Loucy (cell line): Measurements from ENCODE around the gene IL3RA.

ENCODE experiments used
- H2AFZ ChIP-seq: fragments of 200-600 bp; sonication (generic); 2 replicates; pipeline ENCODE4 v1.6.0; 2016; ENCODE audit warnings: antibody characterized with exemption, mild to moderate bottlenecking, low read length, moderate library complexity
- H3F3A ChIP-seq: fragments of 200-600 bp; 2 replicates; pipeline ENCODE4 v1.6.0; 2016; ENCODE audit warnings: antibody characterized with exemption, low read depth, mild to moderate bottlenecking
- H3K27me3 ChIP-seq: fragments of 200-600 bp; sonication (generic); 2 replicates; pipeline ENCODE4 v1.6.1; 2014; ENCODE audit warnings: low read length, mild to moderate bottlenecking; ENCODE audit not compliant: insufficient read depth, poor library complexity, severe bottlenecking
- H3K36me3 ChIP-seq: fragments of 200-600 bp; sonication (generic); 2 replicates; pipeline ENCODE4 v1.6.1; 2016; ENCODE audit warnings: low read length; ENCODE audit not compliant: insufficient read depth
- H3K4me1 ChIP-seq: fragments of 200-600 bp; sonication (generic); 2 replicates; pipeline ENCODE4 v1.5.1; 2014; ENCODE audit warnings: low read length, mild to moderate bottlenecking; ENCODE audit not compliant: insufficient read depth, poor library complexity, severe bottlenecking
- H3K4me2 ChIP-seq: fragments of 200-600 bp; sonication (generic); 2 replicates; pipeline ENCODE4 v1.6.0; 2014; ENCODE audit warnings: antibody characterized with exemption, low read length, low read depth, mild to moderate bottlenecking; ENCODE audit not compliant: poor library complexity, severe bottlenecking
- H3K4me3 ChIP-seq: fragments of 200-600 bp; sonication (generic); 2 replicates; pipeline ENCODE4 v1.5.1; 2014; ENCODE audit warnings: low read length, mild to moderate bottlenecking, mixed read lengths; ENCODE audit not compliant: poor library complexity, severe bottlenecking
- H3K79me2 ChIP-seq: fragments of 200-600 bp; sonication (generic); 2 replicates; pipeline ENCODE4 v1.6.1; 2014; ENCODE audit warnings: low read length; ENCODE audit not compliant: insufficient read depth
- H3K9ac ChIP-seq: fragments of 200-600 bp; sonication (generic); 2 replicates; pipeline ENCODE4 v1.6.0; 2014; ENCODE audit warnings: mild to moderate bottlenecking, low read depth, low read length, moderate library complexity; ENCODE audit not compliant: poor library complexity, severe bottlenecking
- H3K9me2 ChIP-seq: fragments of 200-600 bp; sonication (generic); replicated peaks from 2 replicates; pipeline ENCODE4 v1.6.1; 2016; ENCODE audit warnings: low read depth, low read length, mixed read lengths
- H3K9me3 ChIP-seq: fragments of 200-600 bp; sonication (generic); 2 replicates; pipeline ENCODE4 v1.6.1; 2014; ENCODE audit warnings: mild to moderate bottlenecking, antibody characterized with exemption, low read length, low read depth; ENCODE audit not compliant: insufficient read depth
- H4K20me1 ChIP-seq: fragments of 200-600 bp; sonication (generic); 2 replicates; pipeline ENCODE4 v1.6.0; 2014; ENCODE audit warnings: antibody characterized with exemption, low read length, mild to moderate bottlenecking; ENCODE audit not compliant: insufficient read depth, poor library complexity, severe bottlenecking
- EZH2phosphoT487 ChIP-seq: fragments of 200-600 bp; IDR thresholded peaks from 2 replicates; pipeline ENCODE4 v1.6.1; 2018; ENCODE audit warnings: antibody characterized with exemption, mild to moderate bottlenecking, moderate library complexity, borderline replicate concordance
- TF ChIP-seq, protein P1 (sequence below): fragments of 200-600 bp; sonication (generic); conservative IDR thresholded peaks from 2 replicates; pipeline ENCODE4 v1.5.1; 2014; ENCODE audit warnings: mild to moderate bottlenecking, antibody characterized with exemption, low read length

Gene IL3RA

DNA sequence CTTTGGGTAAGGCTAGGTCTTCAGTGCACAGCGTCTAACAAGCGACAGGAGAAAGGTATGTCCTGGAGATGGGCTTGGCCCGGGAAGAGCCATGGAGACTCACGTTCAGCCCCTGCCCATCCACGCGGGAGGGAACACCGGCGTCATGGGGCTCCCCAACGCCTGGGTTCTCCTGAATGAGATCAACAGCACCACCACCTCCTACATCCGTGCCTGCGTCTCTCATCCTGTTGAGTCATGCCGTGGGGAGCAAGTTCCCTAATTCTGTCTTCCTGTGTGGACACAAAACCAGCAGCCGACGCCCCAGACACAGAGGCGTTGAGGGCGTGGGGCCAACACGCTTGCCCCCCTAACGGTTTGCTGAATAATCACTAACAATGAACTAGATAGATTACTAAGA, 20.1 kb upstream of the IL3RA start:
- Histone ChIP-seq H3K36me3 (no peaks in the 10 kb centered on the region), H3K9ac (no peak overlapping the region), H3F3A (no peaks in the 10 kb centered on the region), H3K4me1 (no peaks in the 10 kb centered on the region), H3K4me2 (no peak overlapping the region), H3K9me3 (no peaks in the 10 kb centered on the region), H3K79me2 (no peaks in the 10 kb centered on the region), H4K20me1 (no peaks in the 10 kb centered on the region), H3K9me2 (no peaks in the 10 kb centered on the region), H3K4me3 (no peak overlapping the region), H3K27me3 (no peaks in the 10 kb centered on the region), H2AFZ (no peak overlapping the region)
- TF ChIP-seq, protein P1, sequence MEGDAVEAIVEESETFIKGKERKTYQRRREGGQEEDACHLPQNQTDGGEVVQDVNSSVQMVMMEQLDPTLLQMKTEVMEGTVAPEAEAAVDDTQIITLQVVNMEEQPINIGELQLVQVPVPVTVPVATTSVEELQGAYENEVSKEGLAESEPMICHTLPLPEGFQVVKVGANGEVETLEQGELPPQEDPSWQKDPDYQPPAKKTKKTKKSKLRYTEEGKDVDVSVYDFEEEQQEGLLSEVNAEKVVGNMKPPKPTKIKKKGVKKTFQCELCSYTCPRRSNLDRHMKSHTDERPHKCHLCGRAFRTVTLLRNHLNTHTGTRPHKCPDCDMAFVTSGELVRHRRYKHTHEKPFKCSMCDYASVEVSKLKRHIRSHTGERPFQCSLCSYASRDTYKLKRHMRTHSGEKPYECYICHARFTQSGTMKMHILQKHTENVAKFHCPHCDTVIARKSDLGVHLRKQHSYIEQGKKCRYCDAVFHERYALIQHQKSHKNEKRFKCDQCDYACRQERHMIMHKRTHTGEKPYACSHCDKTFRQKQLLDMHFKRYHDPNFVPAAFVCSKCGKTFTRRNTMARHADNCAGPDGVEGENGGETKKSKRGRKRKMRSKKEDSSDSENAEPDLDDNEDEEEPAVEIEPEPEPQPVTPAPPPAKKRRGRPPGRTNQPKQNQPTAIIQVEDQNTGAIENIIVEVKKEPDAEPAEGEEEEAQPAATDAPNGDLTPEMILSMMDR = no peak
- no peak for TF ChIP-seq EZH2phosphoT487

DNA sequence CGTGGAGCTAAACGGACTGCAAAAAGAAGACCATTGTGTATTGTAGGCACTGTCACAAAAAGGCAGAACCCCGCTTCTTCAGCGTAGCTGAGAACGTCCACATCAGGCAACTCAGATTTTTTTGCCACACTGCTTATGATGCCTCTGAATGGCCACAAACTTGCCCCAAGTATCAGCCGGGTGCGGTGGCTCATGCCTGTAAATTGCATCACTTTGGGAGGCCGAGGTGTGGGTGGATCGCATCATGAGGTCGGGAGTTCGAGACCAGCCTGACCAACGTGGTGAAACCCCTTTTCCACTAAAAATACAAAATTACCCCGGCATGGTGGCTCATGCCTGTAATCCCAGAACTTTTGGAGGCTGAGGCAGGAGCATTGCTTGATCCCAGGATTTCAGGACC, 14.9 kb upstream of the IL3RA start:
- no peaks in the 10 kb centered on the region for H3K36me3 ChIP-seq
- no peaks in the 10 kb centered on the region for H3K9me3 ChIP-seq
- H3F3A ChIP-seq = no peaks in the 10 kb centered on the region
- no peaks in the 10 kb centered on the region for H3K9me2 ChIP-seq
- H3K4me3 ChIP-seq = no peak overlapping the region
- no peak overlapping the region for H3K9ac ChIP-seq
- H3K27me3 ChIP-seq = no peaks in the 10 kb centered on the region
- H3K79me2 ChIP-seq = no peaks in the 10 kb centered on the region
- TF ChIP-seq, protein P1 = no peak
- no peak for TF ChIP-seq EZH2phosphoT487
- H2AFZ ChIP-seq = no peak overlapping the region
- no peaks in the 10 kb centered on the region for H4K20me1 ChIP-seq
- H3K4me1 ChIP-seq = no peaks in the 10 kb centered on the region
- H3K4me2 ChIP-seq = no peak overlapping the region

DNA sequence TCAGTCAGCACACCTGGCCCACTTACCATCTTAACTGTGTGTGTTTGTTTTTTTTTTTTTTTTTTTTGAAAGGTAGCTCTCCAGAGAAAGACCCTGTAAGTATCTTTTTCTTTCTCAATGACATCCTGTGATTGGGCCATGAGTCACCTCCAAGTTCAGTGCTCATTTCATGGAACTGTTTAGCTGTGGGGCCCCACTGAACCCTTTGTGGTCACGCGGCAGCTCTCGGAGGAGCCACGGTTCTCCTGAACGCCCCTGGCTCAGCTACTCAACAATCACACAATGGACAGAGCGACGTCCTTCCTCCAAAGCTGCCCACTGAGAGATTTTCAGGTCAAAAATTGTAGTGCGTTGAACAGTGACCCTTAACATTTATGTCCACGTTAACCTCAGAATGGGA, 14.2 kb upstream of the IL3RA start:
- no peaks in the 10 kb centered on the region for H3K9me3 ChIP-seq
- H3K4me2 ChIP-seq = no peak overlapping the region

More for the DNA sequence above, 14.2 kb upstream of the IL3RA start:
- no peak overlapping the region for H3K4me3 ChIP-seq
- no peaks in the 10 kb centered on the region for H3K27me3 ChIP-seq
- H3F3A ChIP-seq = no peaks in the 10 kb centered on the region
- H3K36me3 ChIP-seq = no peaks in the 10 kb centered on the region
- no peak overlapping the region for H2AFZ ChIP-seq
- no peaks in the 10 kb centered on the region for H3K4me1 ChIP-seq
- TF ChIP-seq, protein P1 = no peak
- no peak for TF ChIP-seq EZH2phosphoT487
- no peaks in the 10 kb centered on the region for H3K9me2 ChIP-seq
- H3K79me2 ChIP-seq = no peaks in the 10 kb centered on the region
- H3K9ac ChIP-seq = no peak overlapping the region
- no peaks in the 10 kb centered on the region for H4K20me1 ChIP-seq
